ENCODE data around the gene PABPN1.
"Not testable (repeated sequence)": the region's sequence is repeated elsewhere in the genome, so short reads cannot be mapped to it uniquely, and the experiment has no call there.

PABPN1 gene

GRCh38 chr14:23323838-23324454 is 2.7 kb downstream of the PABPN1 start:
- Histone ChIP-seq H3K27me3 (ENCODE audit: low read length) (no peaks in the 10 kb centered on the region), H3K9ac (ENCODE audit: low read length) (no peak overlapping the region), H3F3A (ENCODE audit: insufficient read depth) (peaks cover 29% of the 10 kb centered on the region), H3K4me2 (ENCODE audit: low read depth, low read length, poor library complexity, severe bottlenecking) (no peak overlapping the region), H3K27ac (ENCODE audit: low read depth, low read length) (no peak overlapping the region), H3K9me3 (ENCODE audit: insufficient read depth, low read length) (no peaks in the 10 kb centered on the region), H4K20me1 (ENCODE audit: low read depth, low read length) (0 out of 2 replicates have a peak, but pooled peaks cover 4% of the 10 kb centered on the region), H3K9me2 (replicated peaks; ENCODE audit: insufficient read depth, low read length) (no peaks in the 10 kb centered on the region), H3K36me3 (ENCODE audit: low read length) (peaks cover 13% of the 10 kb centered on the region), H2AFZ (ENCODE audit: low read depth, low read length, severe bottlenecking) (no peak overlapping the region), H3K4me3 (ENCODE audit: insufficient read depth, low read length, poor library complexity, severe bottlenecking) (no peak overlapping the region), H3K79me2 (ENCODE audit: insufficient read depth, low read length) (peaks cover 19% of the 10 kb centered on the region)
- TF ChIP-seq EZH2phosphoT487 (conservative IDR thresholded peaks at IDR 0.05; ENCODE audit: low read length) (no peak), CTCF (IDR thresholded peaks at IDR 0.05; ENCODE audit: insufficient read depth, low read length, poor library complexity, severe bottlenecking) (no peak)

- H3F3A ChIP-seq (ENCODE audit: insufficient read depth), result peaks cover 29% of the 10 kb centered on the region
- H3K4me2 ChIP-seq (ENCODE audit: low read depth, low read length, poor library complexity, severe bottlenecking), result no peak overlapping the region
- no peak overlapping the region for H3K27ac ChIP-seq (ENCODE audit: low read depth, low read length)
These were observed 3.2 kb downstream of the PABPN1 start for GRCh38 chr14:23324455-23324846.

GRCh38 chr14:23324993-23325392 is 3.7 kb downstream of the PABPN1 start:
- Histone ChIP-seq H3K79me2 (ENCODE audit: insufficient read depth, low read length) (peaks cover 19% of the 10 kb centered on the region), H3K4me2 (ENCODE audit: low read depth, low read length, poor library complexity, severe bottlenecking) (no peak overlapping the region), H3K27me3 (ENCODE audit: low read length) (no peaks in the 10 kb centered on the region), H3K9me3 (ENCODE audit: insufficient read depth, low read length) (no peaks in the 10 kb centered on the region), H3K27ac (ENCODE audit: low read depth, low read length) (no peak overlapping the region), H2AFZ (ENCODE audit: low read depth, low read length, severe bottlenecking) (no peak overlapping the region), H3K9ac (ENCODE audit: low read length) (no peak overlapping the region), H3K4me3 (ENCODE audit: insufficient read depth, low read length, poor library complexity, severe bottlenecking) (no peak overlapping the region), H3K9me2 (replicated peaks; ENCODE audit: insufficient read depth, low read length) (no peaks in the 10 kb centered on the region), H4K20me1 (ENCODE audit: low read depth, low read length) (0 out of 2 replicates have a peak, but pooled peaks cover 4% of the 10 kb centered on the region), H3K36me3 (ENCODE audit: low read length) (peaks cover 13% of the 10 kb centered on the region), H3F3A (ENCODE audit: insufficient read depth) (peaks cover 29% of the 10 kb centered on the region)
- TF ChIP-seq CTCF (IDR thresholded peaks at IDR 0.05; ENCODE audit: insufficient read depth, low read length, poor library complexity, severe bottlenecking) (no peak), EZH2phosphoT487 (conservative IDR thresholded peaks at IDR 0.05; ENCODE audit: low read length) (no peak)

More at GRCh38 chr14:23324455-23324846, 3.2 kb downstream of the PABPN1 start:
- Histone ChIP-seq H3K9me3 (ENCODE audit: insufficient read depth, low read length) (no peaks in the 10 kb centered on the region), H3K27me3 (ENCODE audit: low read length) (no peaks in the 10 kb centered on the region), H3K9me2 (replicated peaks; ENCODE audit: insufficient read depth, low read length) (no peaks in the 10 kb centered on the region), H3K79me2 (ENCODE audit: insufficient read depth, low read length) (peaks cover 19% of the 10 kb centered on the region), H3K4me3 (ENCODE audit: insufficient read depth, low read length, poor library complexity, severe bottlenecking) (no peak overlapping the region), H3K9ac (ENCODE audit: low read length) (no peak overlapping the region), H2AFZ (ENCODE audit: low read depth, low read length, severe bottlenecking) (no peak overlapping the region), H4K20me1 (ENCODE audit: low read depth, low read length) (0 out of 2 replicates have a peak, but pooled peaks cover 4% of the 10 kb centered on the region), H3K36me3 (ENCODE audit: low read length) (peaks cover 13% of the 10 kb centered on the region)
- TF ChIP-seq EZH2phosphoT487 (conservative IDR thresholded peaks at IDR 0.05; ENCODE audit: low read length) (no peak), CTCF (IDR thresholded peaks at IDR 0.05; ENCODE audit: insufficient read depth, low read length, poor library complexity, severe bottlenecking) (no peak)

GRCh38 chr14:23325746-23326145 is 4.5 kb downstream of the PABPN1 start:
- not testable (repeated sequence) for H3K4me2 ChIP-seq (ENCODE audit: low read depth, low read length, poor library complexity, severe bottlenecking); H3K4me3 ChIP-seq (ENCODE audit: insufficient read depth, low read length, poor library complexity, severe bottlenecking); H3K27me3 ChIP-seq (ENCODE audit: low read length); H2AFZ ChIP-seq (ENCODE audit: low read depth, low read length, severe bottlenecking); H4K20me1 ChIP-seq (ENCODE audit: low read depth, low read length); H3K9ac ChIP-seq (ENCODE audit: low read length); H3K27ac ChIP-seq (ENCODE audit: low read depth, low read length); H3K9me2 ChIP-seq (replicated peaks; ENCODE audit: insufficient read depth, low read length); H3K9me3 ChIP-seq (ENCODE audit: insufficient read depth, low read length)
- Histone ChIP-seq H3K79me2 (ENCODE audit: insufficient read depth, low read length) (peaks cover 19% of the 10 kb centered on the region), H3F3A (ENCODE audit: insufficient read depth) (peaks cover 29% of the 10 kb centered on the region), H3K36me3 (ENCODE audit: low read length) (peaks cover 13% of the 10 kb centered on the region)

All from SU-DHL-6 (cell line).